Cardiac muscle cell (in vitro differentiated cells and primary cell): ENCODE results near the gene MYBPC2. TPM values are rescaled to one million over a fixed set of nuclear protein-coding genes. Genes with fewer than 3 reads are reported as not detected.

Experiments used
- DNase-seq, 2 donors: peaks; one replicate each; pipeline versions ENCODE4 v3.0.0 to v3.0.0-alpha.2; 2010 to 2017; ENCODE audit warnings: low read depth in 1 of 2, low spot score in 1 of 2
- H3K27ac ChIP-seq: fragments of 200-600 bp; sonication (generic); 2 replicates; pipeline ENCODE4 v1.5.1; 2016
- H3K27me3 ChIP-seq: fragments of 200-600 bp; sonication (generic); 2 replicates; pipeline ENCODE4 v1.6.0; 2016; ENCODE audit warnings: control low read depth
- H3K36me3 ChIP-seq: fragments of 200-600 bp; sonication (generic); 2 replicates; pipeline ENCODE4 v1.5.1; 2016; ENCODE audit warnings: control low read depth
- H3K4me1 ChIP-seq: fragments of 200-600 bp; sonication (generic); 2 replicates; pipeline ENCODE4 v1.8.1; 2017; ENCODE audit warnings: low read depth, mild to moderate bottlenecking, mixed run types
- H3K4me3 ChIP-seq: fragments of 200-600 bp; sonication (generic); 2 replicates; pipeline ENCODE4 v1.5.1; 2016; ENCODE audit warnings: mild to moderate bottlenecking
- H3K9me3 ChIP-seq: fragments of 200-600 bp; sonication (generic); 2 replicates; pipeline ENCODE4 v1.5.1; 2017; ENCODE audit warnings: low read depth, mild to moderate bottlenecking, control low read depth
- CTCF ChIP-seq: IDR thresholded peaks from 2 replicates; pipeline ENCODE4 v1.5.1; 2012; ENCODE audit warnings: low read depth, mild to moderate bottlenecking, low read length
- polyA plus RNA-seq: library from polyadenylated mRNA; unstranded; fragments of >200 nt; fragmentation: Nextera tagmentation; extraction: Ambion mirVana; gene quantifications from 2 replicates; pipeline ENCODE4 v1.2.1, GENCODE V29; 2016
- total RNA-seq: library from RNA; depleted of rRNA; stranded (reverse); fragments of >200 nt; gene quantifications from 2 replicates; pipeline ENCODE4 v1.2.3, GENCODE V29; 2016

Gene MYBPC2
- total and polyA plus RNA-seq, 2 experiments from 2014 or later, result 0.18 to 0.31 TPM

DNA sequence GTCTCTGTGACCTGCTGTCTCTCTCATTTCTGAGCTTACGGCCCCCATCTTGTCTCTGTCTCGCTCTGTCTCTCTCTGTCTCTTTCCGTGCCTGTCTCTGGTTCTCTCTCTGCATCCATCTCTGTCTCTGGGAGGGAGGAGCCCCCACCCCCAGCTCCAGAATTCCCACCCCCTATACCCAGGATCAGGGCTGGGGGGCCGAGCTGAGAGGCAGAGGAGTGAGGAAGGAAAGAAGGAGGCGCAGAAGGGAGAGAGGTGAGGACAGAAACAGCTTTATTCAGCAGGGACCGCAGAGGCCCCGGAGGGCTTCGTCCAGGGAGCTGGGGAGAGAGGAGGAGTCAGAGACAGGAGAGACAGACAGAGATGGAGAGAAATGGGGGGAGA, 64.3 kb downstream of the MYBPC2 start:
- no peak for DNase-seq
- peaks cover 11% of the 10 kb centered on the region for H3K4me1 ChIP-seq
- H3K9me3 ChIP-seq, result no peaks in the 10 kb centered on the region
- H3K27ac ChIP-seq, result peak overlapping the region; percentile 100
- no peak for TF ChIP-seq CTCF
- H3K27me3 ChIP-seq, result no peaks in the 10 kb centered on the region
- peak overlapping the region; percentile 99 for H3K4me3 ChIP-seq
- H3K36me3 ChIP-seq, result peaks cover 26% of the 10 kb centered on the region

DNA sequence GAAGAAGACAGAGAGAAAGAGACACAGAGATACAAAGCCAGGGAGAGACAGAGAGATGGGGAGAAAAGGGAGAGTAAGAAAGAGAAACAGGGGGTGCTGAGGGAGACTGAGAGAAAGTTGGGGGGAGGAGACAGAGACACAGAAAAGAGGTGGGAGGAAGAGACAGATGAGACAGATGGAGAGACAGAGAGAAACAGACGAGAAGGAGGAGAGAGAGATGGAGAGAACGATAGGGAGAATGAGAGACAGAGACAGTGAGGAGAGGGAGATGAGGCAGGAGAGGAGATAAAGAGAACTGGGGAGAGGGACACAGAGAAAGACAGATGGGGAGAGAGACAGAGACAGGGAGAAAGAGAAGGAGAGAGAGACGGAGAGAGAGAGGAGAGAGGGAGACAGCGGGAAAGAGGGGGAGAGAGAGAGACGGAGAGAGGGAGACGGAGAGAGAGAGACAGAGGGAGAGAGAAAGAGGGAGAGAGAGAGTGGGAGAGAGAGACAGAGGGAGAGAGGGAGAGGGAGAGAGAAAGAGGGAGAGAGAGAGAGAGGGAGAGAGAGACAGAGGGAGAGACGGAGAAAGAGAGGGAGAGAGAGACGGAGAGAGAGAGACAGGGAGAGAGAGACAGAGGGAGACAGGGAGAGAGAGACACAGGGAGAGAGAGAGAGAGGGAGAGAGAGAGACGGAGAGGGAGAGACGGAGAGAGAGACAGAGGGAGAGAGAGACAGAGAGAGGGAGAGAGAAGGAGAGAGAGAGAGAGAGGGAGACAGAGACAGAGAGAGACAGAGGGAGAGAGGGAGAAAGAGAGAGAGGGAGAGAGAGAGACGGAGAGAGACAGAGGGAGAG, 65.7 kb downstream of the MYBPC2 start:
- H3K27ac ChIP-seq, result peak overlapping the region; percentile 100
- H3K27me3 ChIP-seq, result no peaks in the 10 kb centered on the region
- TF ChIP-seq CTCF, result no peak
- H3K36me3 ChIP-seq, result peaks cover 26% of the 10 kb centered on the region
- no peak for DNase-seq
- no peaks in the 10 kb centered on the region for H3K9me3 ChIP-seq
- peaks cover 17% of the 10 kb centered on the region for H3K4me1 ChIP-seq
- H3K4me3 ChIP-seq, result peak overlapping the region; percentile 99

DNA sequence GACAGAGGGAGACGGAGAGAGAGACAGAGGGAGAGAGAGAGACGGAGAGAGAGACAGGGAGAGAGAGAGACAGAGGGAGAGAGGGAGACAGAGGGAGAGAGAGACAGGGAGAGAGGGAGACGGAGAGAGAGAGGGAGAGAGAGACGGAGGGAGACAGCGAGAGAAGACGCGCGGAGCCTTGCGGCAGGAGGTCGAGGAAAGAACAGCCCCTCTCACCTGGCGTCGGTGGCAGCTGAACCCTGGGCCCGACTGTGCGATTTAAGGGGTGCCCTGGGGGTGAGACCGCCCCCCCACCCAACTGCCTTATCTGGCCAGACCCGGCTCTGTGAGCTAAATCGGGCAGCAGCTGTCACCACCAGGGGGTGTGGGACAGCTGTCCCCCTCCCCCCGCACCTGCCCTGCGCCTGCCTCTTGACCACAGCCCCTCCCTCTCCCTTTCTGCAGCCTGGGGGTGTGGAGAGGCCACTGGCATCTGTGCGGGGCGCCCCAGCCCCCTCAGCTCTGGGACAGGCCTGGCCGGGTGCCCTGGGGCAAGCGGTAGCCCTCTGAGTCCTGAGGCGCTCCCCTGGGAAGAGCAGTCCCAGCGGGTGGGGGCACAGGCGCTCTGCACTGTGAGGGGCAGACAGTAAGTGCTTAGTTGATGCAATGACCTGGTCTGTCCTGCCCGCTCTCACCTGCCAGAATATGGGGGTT, 67.5 kb downstream of the MYBPC2 start:
- Histone ChIP-seq H3K27me3 (no peaks in the 10 kb centered on the region), H3K27ac (peak overlapping the region; percentile 100), H3K4me1 (peaks cover 17% of the 10 kb centered on the region), H3K9me3 (no peaks in the 10 kb centered on the region), H3K36me3 (peaks cover 21% of the 10 kb centered on the region), H3K4me3 (peak overlapping the region; percentile 99)
- DNase-seq, result peak in 1 of 2 donors; percentile 96
- TF ChIP-seq CTCF, result peak; percentile 19

DNA sequence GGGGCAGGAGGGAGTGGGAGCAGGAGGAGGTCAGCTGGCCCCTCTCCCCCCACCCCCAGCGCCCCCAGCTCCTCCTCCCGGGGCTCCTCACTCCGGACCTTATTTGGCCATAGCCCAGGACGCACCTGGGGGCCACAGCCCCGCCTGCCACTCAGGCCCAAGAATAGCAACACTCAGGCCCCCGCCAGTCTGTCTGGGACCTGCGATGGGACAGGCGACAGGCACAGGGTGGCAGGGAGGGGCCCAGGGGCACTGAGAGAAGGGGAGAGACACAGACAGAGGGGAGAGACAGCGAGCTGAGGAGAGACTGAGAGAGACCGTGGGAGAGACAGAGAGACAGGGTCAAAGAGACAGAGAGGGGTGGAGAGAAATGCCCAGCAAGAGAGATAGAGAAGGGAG, 68.1 kb downstream of the MYBPC2 start:
- H3K4me3 ChIP-seq, result peak overlapping the region; percentile 99
- H3K36me3 ChIP-seq, result peaks cover 21% of the 10 kb centered on the region
- peak overlapping the region; percentile 100 for H3K27ac ChIP-seq
- H3K4me1 ChIP-seq, result peaks cover 17% of the 10 kb centered on the region
- peak in 1 of 2 donors; percentile 95 for DNase-seq
- no peaks in the 10 kb centered on the region for H3K9me3 ChIP-seq
- TF ChIP-seq CTCF, result no peak
- no peaks in the 10 kb centered on the region for H3K27me3 ChIP-seq

DNA sequence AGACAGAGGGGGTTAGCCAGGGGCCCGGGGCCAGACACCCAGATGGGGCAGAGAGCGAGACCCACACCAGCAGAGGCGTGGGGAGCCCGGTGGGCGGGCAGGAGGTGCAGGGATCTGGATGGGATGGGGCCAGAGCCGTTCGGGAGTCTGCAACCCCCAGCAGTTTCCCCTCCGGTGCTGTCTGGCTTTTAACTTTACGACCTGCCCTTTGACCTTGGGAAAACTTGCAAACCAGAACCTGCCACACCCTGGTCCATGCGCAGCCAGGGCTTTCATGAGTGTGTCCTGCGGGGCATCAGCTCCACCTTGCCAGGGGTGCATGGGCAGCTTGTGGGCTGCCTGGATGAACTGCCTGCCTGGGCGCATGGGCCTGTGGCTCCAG, 68.5 kb downstream of the MYBPC2 start:
- H3K27me3 ChIP-seq, result no peaks in the 10 kb centered on the region
- H3K27ac ChIP-seq, result peak overlapping the region; percentile 100
- H3K36me3 ChIP-seq, result peaks cover 21% of the 10 kb centered on the region
- H3K4me1 ChIP-seq, result peaks cover 17% of the 10 kb centered on the region
- TF ChIP-seq CTCF, result no peak
- no peaks in the 10 kb centered on the region for H3K9me3 ChIP-seq
- H3K4me3 ChIP-seq, result peak overlapping the region; percentile 99
- DNase-seq, result peak in 1 of 2 donors; percentile 34
